ENCODE results near the gene CDK16. TPM values are rescaled to one million over a fixed set of nuclear protein-coding genes. Genes with fewer than 3 reads are reported as not detected.

Gene CDK16
- total RNA-seq, result 54.8 and 100 TPM in 2 replicates

- no peak for TF ChIP-seq CTCF (IDR thresholded peaks at IDR 0.05; ENCODE audit: insufficient read depth, low read length, severe bottlenecking)
- peaks cover 6% of the 10 kb centered on the region for H3K36me3 ChIP-seq (ENCODE audit: control insufficient read depth, insufficient read depth, low read length)
- H3K4me3 ChIP-seq (ENCODE audit: low read depth, low read length), result peak within 1 kb of the TSS; percentile 70
- no peaks in the 10 kb centered on the region for H3K27me3 ChIP-seq (ENCODE audit: control insufficient read depth, insufficient read depth, low read length)
- FAIRE-seq (no peak), DNase-seq (ENCODE audit: low read depth) (peak; percentile 41)
Measured at GRCh38 chrX:47218280-47218919, at the start of gene CDK16. Gene CDK16 (plus strand): TSS chrX:47218681. CDS start chrX:47223558, 4,877 bp downstream.

GRCh38 chrX:47169273-47169672 is 49.2 kb upstream of the CDK16 start:
- FAIRE-seq (no peak), DNase-seq (ENCODE audit: low read depth) (no peak)
- no peaks in the 10 kb centered on the region for H3K27me3 ChIP-seq (ENCODE audit: control insufficient read depth, insufficient read depth, low read length)
- H3K36me3 ChIP-seq (ENCODE audit: control insufficient read depth, insufficient read depth, low read length), result peaks cover 16% of the 10 kb centered on the region
- TF ChIP-seq CTCF (IDR thresholded peaks at IDR 0.05; ENCODE audit: insufficient read depth, low read length, severe bottlenecking), result no peak
- no peak overlapping the region for H3K4me3 ChIP-seq (ENCODE audit: low read depth, low read length)

GRCh38 chrX:47169726-47170515 is 48.6 kb upstream of the CDK16 start:
- TF ChIP-seq CTCF (IDR thresholded peaks at IDR 0.05; ENCODE audit: insufficient read depth, low read length, severe bottlenecking), result no peak
- Histone ChIP-seq H3K36me3 (ENCODE audit: control insufficient read depth, insufficient read depth, low read length) (peaks cover 17% of the 10 kb centered on the region), H3K4me3 (ENCODE audit: low read depth, low read length) (no peak overlapping the region), H3K27me3 (ENCODE audit: control insufficient read depth, insufficient read depth, low read length) (no peaks in the 10 kb centered on the region)
- DNase-seq (ENCODE audit: low read depth) (no peak), FAIRE-seq (no peak)

GRCh38 chrX:47170861-47171692 is 47.4 kb upstream of the CDK16 start:
- DNase-seq (ENCODE audit: low read depth) (no peak), FAIRE-seq (no peak)
- no peak overlapping the region for H3K4me3 ChIP-seq (ENCODE audit: low read depth, low read length)
- H3K27me3 ChIP-seq (ENCODE audit: control insufficient read depth, insufficient read depth, low read length), result no peaks in the 10 kb centered on the region
- no peak for TF ChIP-seq CTCF (IDR thresholded peaks at IDR 0.05; ENCODE audit: insufficient read depth, low read length, severe bottlenecking)
- peaks cover 21% of the 10 kb centered on the region for H3K36me3 ChIP-seq (ENCODE audit: control insufficient read depth, insufficient read depth, low read length)

GRCh38 chrX:47171996-47172395 is 46.5 kb upstream of the CDK16 start:
- no peaks in the 10 kb centered on the region for H3K27me3 ChIP-seq (ENCODE audit: control insufficient read depth, insufficient read depth, low read length)
- FAIRE-seq (no peak), DNase-seq (ENCODE audit: low read depth) (no peak)
- no peak overlapping the region for H3K4me3 ChIP-seq (ENCODE audit: low read depth, low read length)
- TF ChIP-seq CTCF (IDR thresholded peaks at IDR 0.05; ENCODE audit: insufficient read depth, low read length, severe bottlenecking), result no peak
- H3K36me3 ChIP-seq (ENCODE audit: control insufficient read depth, insufficient read depth, low read length), result peaks cover 22% of the 10 kb centered on the region

Measured in bronchial epithelial cell (primary cell).